Fibroblast of skin of back (primary cell): ENCODE measurements around the gene NETO1. TPM values are rescaled to one million over a fixed set of nuclear protein-coding genes. Genes with fewer than 3 reads are reported as not detected.
A peak's percentile ranks its signal among the peaks of the same experiment; 100 is the strongest.

Experiments
- DNase-seq: peaks from one replicate; pipeline ENCODE4 v3.0.0-alpha.2; 2013
- polyA plus RNA-seq, 2 experiments: library from polyadenylated mRNA; unstranded; fragments of 120-200 nt; gene quantifications; one replicate each; pipeline ENCODE4 v1.2.1, GENCODE V29; 2013; ENCODE audit not compliant: insufficient read length in 2 of 2

The NETO1 gene, protein sequence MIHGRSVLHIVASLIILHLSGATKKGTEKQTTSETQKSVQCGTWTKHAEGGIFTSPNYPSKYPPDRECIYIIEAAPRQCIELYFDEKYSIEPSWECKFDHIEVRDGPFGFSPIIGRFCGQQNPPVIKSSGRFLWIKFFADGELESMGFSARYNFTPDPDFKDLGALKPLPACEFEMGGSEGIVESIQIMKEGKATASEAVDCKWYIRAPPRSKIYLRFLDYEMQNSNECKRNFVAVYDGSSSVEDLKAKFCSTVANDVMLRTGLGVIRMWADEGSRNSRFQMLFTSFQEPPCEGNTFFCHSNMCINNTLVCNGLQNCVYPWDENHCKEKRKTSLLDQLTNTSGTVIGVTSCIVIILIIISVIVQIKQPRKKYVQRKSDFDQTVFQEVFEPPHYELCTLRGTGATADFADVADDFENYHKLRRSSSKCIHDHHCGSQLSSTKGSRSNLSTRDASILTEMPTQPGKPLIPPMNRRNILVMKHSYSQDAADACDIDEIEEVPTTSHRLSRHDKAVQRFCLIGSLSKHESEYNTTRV
- 0.11 TPM for polyA plus RNA-seq (2013, experiment 1 of 2; ENCODE audit: insufficient read length)
- polyA plus RNA-seq (2013, experiment 2 of 2; ENCODE audit: insufficient read length), result not detected

DNA sequence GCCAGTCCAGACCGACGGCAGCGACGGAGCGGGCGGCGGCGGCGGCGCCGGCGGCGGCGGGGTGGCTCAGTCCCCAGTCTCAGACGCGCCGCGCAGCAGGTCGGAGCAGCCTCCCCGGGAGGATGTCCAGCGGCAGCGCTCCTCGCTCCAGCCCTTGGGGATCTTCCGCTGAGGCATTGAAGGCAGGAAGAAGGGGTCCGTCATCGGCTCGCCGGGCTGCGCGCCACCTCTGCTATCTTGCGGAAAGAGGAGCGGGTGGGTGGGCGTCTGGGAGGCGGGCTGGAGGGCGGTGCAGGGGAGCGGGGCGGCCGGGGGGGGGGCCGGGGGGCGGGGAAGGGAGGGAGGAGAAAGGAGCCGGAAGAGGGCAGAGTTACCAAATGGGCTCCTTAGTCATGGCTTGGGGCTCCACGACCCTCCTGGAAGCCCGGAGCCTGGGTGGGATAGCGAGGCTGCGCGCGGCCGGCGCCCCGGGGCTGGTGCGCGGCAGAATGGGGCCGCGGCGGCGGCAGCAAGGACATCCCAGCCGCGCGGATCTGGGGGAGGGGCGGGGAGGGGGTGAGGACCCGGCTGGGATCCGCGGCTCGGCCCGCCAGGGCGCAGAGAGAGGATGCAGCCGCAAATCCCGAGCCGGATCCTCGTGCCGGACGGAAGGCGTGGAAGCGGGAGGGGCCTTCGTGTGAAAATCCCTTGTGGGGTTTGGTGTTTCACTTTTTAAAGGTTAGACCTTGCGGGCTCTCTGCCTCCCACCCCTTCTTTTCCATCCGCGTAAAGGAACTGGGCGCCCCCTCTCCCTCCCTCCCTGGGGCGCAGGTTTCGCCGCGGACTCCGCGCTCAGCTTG is at the start of gene NETO1:
TSS of gene NETO1 (minus strand) at position 242 of the 839 bp plus-strand sequence. CDS start 696 bp downstream, outside the sequence.
- DNase-seq, result peak; percentile 12

DNA sequence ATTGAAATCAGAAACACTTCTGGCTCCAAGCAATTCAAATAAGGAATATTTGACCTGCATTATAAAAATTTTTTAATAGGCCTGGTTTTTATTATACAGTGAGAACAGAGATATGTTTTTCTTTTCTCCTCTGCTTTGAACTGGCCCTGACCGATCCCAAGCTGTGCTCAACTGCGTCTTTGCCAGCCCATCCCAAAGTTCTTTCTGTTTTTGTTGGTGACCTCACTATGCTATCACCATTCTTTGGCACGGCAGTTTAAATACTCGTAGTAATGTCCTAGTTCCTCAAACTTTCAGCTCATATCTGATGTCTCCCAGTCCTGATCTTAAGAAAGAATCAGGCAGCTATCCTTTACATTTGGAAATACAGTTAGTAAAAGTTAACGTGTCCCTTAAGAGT is 42.3 kb upstream of the NETO1 start:
- DNase-seq, result peak; percentile 53

DNA sequence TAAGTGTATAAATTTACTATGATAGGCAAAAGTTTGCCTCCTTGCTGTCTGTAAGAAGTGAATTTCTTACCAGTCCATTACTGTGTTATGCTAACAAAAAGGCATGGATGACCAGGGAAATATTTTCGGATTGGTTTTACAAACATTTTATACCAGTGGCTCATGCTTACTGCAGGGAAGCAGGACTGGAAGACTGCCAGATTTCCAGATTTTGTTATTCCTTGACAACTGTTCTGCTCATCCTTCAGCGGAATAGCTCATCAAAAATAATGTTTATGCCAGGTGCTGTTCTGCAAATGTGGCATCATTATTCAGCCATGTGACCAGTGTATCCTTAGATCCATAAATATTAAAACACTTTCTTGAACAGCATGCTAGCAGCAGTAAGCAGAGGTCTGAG is 40.4 kb upstream of the NETO1 start:
- peak; percentile 72 for DNase-seq

DNA sequence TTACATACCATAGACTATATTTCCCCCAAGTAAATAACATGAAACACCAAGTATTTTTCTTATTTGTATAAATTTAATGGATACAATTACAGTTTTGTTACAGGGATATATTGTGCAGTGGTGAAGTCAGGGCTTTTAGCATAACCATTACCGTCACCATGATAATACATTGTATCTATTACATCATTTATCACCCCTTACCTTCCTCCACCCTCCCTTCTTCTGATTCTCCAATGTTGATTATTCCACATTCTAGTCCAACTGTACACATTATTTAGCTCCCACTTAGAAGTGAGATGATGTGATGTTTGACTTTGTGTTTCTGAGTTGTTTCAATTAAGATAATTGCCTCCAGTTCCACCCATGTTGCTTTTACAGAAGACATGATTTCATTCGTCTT is 35.2 kb upstream of the NETO1 start:
- DNase-seq, result no peak

DNA sequence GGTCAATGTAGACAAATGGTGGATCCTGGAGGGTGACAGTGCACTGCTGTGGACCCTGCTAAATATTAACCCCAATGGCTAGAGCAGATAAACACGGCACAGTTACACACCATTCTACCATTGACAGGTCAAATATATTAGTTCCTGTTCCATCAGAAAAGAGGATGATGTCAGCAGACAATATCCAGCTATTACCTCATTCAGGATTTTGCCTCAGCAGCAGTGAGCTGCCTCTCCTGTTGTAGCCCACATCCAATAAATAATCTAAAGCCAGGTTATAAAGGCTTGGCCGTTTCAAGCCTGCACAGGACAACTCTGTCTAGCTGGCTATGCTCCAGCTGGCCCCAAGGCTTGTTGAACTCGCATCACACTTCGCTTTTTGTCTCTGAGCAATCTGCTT is 31.6 kb upstream of the NETO1 start:
- DNase-seq, result no peak

DNA sequence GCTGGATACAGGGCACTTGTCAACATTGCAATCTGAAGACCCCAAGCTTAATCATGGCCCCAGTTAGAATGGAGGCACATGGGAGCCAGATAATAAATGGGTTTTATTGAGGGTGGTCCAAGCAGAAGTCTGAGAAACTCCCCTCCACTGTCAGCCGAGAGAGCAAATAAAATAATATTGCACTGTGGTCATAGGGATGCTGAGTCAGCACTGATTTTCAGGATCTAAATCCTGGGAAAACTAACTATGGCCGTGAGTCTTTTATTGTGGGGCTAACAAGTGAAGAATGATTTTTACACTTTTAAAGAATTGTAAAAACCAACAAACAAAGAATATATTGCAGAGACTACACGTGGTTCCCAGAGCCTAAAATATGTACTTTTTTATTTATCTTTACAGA is 31.1 kb upstream of the NETO1 start:
- no peak for DNase-seq

DNA sequence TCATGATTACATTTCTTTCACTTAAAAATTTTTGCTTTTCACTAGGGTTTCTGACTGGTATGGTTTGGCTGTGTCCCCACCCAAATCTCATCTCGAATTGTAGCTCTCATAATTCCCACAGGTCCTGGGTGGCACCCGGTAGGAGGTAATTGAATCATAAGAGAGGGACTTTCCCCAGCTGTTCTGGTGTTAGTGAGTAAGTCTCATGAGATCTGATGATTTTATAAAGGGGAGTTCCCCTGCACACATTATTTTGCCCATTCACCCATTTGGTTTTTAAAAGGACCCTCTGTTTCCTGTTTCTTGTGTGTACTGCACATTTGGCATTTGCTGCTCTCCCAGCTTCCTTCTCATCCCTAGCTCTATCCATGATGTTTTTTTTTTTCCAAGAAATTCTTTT is 27.8 kb upstream of the NETO1 start:
- DNase-seq, result no peak

DNA sequence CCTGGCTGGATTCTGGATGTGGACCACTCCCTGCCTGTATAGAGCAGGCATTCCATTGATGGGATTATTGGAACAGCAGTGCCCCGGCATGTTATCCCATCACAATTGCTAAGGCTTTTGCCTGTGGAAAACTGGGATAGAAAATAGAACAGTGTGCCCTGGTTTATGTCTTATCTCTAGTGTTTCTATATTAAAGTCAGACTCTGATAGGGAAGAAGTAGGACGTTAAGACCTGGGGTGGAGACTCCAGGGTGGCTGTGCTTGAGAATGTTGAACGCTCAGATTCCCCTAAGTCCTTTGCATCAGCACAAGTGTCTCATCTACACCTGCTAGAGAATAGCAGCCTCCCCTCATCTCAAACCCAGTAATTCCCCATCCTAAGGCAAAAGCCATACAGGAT is 10.8 kb upstream of the NETO1 start:
- DNase-seq, result no peak

DNA sequence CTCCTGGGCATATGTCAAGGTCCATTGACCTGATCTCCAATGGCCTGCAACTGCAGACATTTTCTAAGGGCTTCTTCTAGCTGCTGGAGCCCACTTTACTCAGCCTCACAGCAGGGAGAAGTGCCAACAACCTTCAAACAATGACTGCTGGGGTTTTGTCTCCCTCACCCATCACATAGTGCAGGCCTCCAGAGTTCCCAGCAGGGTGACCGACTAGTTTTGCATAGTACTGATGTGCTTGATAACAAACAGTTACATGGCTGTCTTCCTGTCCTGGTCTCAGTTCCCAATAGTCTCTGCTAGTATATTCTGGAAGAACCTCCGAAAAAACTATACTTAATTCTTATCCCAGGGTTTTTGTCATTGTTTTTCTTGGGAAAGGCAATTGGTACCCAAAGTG is 10.4 kb upstream of the NETO1 start:
- DNase-seq, result no peak

DNA sequence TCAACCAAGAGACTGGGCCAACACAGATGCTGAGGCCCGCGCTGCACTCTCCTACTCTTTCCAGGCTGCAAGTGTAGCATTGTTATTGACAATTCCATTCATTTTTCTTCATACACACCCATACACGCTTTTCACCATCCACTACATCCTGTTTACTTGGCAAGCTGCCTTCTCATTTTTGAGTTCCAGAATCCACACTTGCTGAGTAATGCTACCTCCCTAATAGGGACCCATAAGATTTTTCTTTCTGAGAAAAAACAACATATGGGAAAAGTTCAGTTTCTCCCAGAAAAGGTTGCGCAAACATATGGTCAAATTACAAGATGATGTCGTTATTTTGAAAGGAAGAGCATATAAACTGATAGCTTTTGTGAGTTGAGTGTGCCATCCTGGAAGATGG is 3.3 kb upstream of the NETO1 start:
- DNase-seq, result peak; percentile 21

DNA sequence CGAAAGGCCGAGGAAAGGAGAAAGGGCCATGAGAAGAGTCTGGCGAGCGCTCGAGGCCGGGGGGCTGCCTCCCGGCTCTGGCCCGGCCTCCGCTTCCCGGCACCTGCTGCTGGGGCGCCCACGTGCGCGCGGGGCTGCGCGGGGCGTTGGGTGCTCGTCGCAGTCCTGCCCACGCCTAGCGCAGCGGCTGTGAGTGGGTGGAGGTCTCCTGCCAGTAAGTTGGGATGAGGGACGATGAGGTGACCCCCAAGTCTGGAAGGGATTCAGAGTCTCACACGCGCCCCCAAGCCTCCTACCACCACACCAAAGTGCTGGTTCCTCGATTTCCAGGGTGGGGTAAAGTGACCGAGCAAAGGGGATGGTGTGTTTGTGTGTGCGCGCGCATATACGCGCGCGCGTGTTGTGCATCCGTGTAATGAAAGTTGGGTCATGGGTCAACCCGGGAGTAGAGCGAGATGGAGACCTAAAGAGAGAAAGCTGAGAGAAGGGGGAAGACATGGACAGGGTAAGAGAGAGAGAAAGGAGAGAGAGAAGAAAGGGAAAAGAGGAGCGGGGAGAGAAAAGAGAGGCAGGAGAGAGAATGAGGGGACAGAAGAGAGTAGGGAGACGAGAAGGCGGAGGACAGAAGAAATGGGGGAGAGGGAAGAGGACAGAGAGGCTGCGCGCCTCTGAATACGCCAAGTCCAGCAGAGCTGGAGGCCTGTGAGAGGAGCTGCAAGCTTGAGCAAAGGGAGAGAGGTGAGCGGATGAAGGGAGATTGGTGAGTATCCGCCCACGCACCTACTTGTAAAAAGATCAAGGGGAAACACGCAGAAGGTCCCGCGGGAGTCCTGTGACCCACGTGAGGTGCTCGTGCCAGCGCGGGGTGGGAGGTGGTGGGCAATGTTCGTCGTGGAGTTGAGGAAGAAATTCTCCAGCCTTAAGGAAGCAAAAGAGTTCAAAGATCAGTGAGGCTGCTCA is 1.7 kb upstream of the NETO1 start:
- DNase-seq, result no peak

DNA sequence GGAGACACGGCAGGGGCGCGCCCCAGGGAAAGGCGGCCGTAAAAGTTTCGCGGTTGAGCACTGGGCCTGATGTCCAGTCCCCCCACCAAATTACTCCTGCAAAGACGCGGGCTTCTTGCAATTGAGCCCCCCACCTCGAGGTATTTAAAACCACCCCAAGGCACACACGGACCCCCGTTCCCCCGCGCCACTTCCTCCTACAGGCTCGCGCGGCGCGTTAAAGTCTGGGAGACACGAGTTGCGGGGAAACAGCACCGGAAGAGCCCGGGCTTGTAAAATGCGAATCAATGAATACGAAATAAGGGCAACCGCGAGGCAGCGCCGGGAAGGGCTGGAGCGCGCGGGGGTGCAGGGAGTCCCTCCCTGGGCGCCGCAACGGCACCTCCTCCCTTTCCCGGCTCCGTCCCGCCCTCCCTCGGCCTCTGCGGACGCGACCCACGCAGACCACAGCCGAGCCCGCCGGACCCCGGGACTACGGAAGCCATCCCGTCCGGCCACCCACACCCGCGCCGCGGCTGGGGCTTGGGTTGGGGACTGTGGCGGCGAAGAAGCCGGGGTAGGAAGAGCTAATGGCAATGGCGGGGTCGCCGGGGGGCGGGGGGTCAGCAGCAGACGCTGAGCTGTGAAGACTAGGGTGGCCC is 918 bp upstream of the NETO1 start:
- DNase-seq, result no peak

DNA sequence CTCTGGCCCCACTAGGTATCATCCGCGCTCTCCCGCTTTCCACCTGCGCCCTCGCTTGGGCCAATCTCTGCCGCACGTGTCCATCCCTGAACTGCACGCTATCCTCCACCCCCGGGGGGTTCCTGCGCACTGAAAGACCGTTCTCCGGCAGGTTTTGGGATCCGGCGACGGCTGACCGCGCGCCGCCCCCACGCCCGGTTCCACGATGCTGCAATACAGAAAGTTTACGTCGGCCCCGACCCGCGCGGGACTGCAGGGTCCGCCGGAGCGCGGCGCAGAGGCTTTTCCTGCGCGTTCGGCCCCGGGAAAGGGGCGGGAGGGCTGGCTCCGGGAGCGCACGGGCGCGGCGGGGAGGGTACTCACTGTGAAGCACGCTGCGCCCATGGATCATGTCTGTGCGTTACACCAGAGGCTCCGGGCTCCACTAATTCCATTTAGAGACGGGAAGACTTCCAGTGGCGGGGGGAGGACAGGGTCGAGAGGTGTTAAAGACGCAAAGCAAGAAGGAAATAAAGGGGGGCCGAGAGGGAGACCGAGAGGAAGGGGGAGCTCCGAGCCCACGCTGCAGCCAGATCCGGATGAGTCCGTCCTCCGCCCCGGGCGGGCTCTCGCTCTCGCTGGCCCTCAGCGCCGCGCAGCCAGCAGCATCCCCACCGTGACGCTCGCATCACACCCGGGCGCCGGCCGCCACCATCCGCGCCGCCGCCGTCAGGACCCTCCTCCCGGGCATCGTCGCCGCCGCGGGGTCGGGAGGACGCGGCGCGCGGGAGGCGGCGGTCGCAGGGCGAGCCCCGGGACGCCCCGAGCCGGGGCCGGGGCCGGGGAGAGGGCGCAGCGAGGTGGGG is 664 bp downstream of the NETO1 start:
- no peak for DNase-seq

DNA sequence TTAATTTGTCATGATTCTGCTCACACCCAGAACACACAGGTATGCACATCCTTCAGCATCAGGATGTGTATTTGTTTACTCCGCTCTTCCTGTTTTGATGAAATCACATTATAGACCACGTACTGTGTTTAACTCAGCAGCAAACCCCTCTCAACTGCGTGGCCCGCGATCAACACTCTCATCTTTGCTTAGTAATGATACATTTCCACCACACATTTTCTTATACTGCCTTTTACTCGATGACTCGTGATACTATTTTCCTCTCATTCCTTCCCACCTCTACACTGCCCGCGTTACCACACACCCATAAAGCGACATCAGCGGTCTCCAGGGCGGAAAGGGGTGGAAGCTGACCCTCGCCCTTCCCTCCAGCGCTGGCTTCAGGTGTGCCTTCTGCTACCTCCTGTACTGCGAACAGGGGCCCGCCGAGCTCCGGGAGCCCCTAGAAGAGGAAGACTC is 1.3 kb downstream of the NETO1 start:
- no peak for DNase-seq

DNA sequence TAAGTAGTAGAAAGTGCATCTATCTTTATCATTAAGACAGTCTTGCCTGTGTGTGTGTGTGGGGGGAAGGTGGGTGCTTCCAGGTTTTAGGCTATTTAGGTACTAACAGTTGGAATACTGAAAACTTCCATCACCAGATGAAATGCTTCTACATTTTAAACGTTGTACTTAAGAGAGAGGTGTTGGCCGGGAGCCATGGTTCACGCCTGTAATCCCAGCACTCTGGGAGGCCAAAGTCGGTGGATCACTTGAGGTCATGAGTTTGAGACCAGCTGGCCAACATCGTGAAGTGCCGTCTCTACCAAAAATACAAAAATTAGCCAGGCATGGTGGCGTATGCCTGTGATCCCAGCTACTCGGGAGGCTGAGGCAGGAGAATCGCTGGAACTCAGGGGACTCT is 4.0 kb downstream of the NETO1 start:
- no peak for DNase-seq

DNA sequence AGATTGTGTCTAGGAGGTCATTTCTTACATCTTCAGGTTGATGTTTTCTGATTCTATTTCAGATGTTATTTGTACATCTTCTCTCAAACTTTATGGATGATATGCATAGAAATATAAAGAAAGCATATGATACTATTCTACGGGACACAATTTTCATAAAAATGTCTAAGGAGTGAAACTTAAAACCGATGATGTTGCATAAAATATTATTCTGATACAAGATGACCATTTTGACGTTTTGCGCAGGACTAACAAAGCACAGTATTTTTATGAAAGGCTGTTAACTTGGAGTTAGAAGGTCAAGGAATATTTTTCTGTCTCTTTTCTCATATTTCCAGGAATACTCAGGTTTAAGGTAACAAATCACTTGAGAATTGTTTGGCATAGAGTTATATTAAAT is 8.7 kb downstream of the NETO1 start:
- no peak for DNase-seq

DNA sequence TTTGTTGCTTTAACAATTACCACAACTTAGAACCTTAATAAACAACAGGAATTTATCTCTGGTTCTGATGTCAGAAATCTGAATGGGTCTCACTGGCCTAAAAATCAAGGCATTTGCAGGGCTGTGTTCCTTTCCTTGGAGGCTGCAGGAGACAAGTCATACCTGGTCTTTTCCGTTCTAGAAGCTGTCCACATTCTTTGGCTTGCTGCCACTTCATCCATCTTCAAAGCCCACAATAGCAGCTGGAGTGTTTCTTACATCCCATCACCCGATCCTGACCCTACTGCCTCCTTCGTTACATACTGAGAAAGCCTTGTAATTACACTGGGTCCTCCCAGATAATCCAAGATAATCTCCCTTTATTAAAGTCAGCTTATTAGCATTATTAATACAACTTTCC is 18.1 kb downstream of the NETO1 start:
- no peak for DNase-seq

DNA sequence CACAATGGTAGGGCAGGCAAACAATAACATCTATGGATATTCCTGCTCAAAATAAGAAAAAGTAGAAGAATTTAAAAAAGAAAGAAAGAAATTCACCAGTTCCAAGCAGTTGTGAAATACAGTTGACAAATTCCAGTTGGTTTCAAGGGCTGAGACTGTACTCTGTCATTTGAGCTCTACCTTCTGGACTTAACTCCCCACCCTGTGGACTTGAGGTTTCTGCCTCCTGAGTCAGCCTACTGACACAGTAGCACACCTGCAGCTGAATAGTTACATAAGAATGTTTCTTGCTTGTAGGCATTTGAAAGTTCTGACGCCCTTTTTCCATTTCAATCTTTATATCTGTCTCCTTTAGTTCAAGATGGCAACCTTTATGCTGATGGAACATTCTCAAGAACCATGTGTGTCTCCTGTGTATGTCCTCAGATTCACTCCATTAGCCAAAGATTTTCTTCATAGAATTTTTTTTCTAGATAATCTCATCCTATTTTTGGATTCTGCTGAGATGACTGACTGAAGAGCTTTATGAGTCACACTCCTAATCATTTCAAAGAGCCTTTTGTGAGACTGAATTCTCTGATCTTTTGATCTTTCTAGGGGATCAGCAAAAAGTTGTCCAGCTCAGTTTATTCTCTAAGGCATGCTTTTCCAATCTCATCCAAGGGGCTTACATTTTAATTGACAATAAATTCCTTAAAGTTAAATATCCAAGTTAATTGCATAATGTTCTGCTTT is 19.1 kb downstream of the NETO1 start:
- no peak for DNase-seq

DNA sequence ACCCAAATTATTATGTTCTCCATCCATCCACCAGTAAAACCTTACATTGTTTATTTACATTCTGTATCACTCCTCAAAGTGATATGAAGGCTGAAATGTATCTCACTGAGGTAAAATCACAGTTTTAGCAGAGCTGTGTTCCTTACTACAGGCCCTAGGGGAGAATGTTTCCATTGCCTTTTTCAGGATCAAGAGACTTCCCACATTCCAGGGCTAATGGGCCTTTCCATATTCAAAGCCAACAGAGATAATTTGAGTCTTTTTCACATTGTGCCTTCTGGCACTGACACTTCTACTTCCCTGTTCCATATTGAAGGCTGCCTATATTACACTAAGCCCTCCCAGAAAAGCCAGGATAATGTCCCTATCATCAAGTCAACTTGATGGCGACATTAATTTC is 20.0 kb downstream of the NETO1 start:
- no peak for DNase-seq
